Hypothalamus (tissue), 51 donors: ENCODE results near the gene MAP3K6.

ENCODE experiments used
- DNase-seq, 51 donors: peaks; one replicate each; lab custom pipeline; 2025; lab: John Stamatoyannopoulos, UW

MAP3K6 gene

GRCh38 chr1:27377760-27378495, 11.2 kb upstream of the MAP3K6 start:
- no peak for DNase-seq

GRCh38 chr1:27374362-27375086, 7.8 kb upstream of the MAP3K6 start, which contains the start of gene FCN3:
TSS of gene FCN3 (minus strand) at chr1:27374824. CDS start at chr1:27374818, 6 bp downstream.
- no peak for DNase-seq

- no peak for DNase-seq
Measured at GRCh38 chr1:27372808-27373690, 6.3 kb upstream of the MAP3K6 start.

GRCh38 chr1:27372022-27372807, 5.5 kb upstream of the MAP3K6 start:
- no peak for DNase-seq

GRCh38 chr1:27368869-27369582, 2.3 kb upstream of the MAP3K6 start:
- no peak for DNase-seq

- no peak for DNase-seq
Measured at GRCh38 chr1:27367160-27367650, 444 bp upstream of the MAP3K6 start.

- DNase-seq = peak in 33 of 51 donors; percentile 16 to 79 (median 50)
Measured at GRCh38 chr1:27366113-27366410, 699 bp downstream of the MAP3K6 start.

- peak; percentile 17 to 86 (median 66) for DNase-seq
Measured at GRCh38 chr1:27365372-27366112, 1.2 kb downstream of the MAP3K6 start.

GRCh38 chr1:27364696-27365371, 1.9 kb downstream of the MAP3K6 start:
- DNase-seq = no peak

- no peak for DNase-seq
Measured at GRCh38 chr1:27363766-27364695, 2.7 kb downstream of the MAP3K6 start.

GRCh38 chr1:27361553-27361952, 5.2 kb downstream of the MAP3K6 start:
- no peak for DNase-seq

- DNase-seq = no peak
Measured at GRCh38 chr1:27361044-27361402, 5.7 kb downstream of the MAP3K6 start.

GRCh38 chr1:27360159-27361043, 6.4 kb downstream of the MAP3K6 start:
- DNase-seq = peak in 3 of 51 donors; percentile 8 to 34 (median 24)

GRCh38 chr1:27359822-27360158, 7.0 kb downstream of the MAP3K6 start:
- DNase-seq = no peak

GRCh38 chr1:27358928-27359313, 7.8 kb downstream of the MAP3K6 start:
- no peak for DNase-seq
